Activated CD4-positive, alpha-beta T cell treated with anti-CD3 and anti-CD28 coated beads, Interleukin-2, Interleukin-6, amounts not matched to agents 100 ng/mL and 50 ng/mL, durations not matched to agents 16 hours and 8 hours (primary cell): Measurements from ENCODE around the gene GBA2.

ENCODE experiments used
- DNase-seq: peaks from one replicate; pipeline ENCODE4 v3.0.0-alpha.2; 2020

Gene GBA2

GRCh38 chr9:35736201-35736633 lies 12.8 kb downstream of the GBA2 start:
- peak; percentile 84 for DNase-seq

- no peak for DNase-seq
Observed at GRCh38 chr9:35734096-35734495, 14.9 kb downstream of the GBA2 start.

DNA sequence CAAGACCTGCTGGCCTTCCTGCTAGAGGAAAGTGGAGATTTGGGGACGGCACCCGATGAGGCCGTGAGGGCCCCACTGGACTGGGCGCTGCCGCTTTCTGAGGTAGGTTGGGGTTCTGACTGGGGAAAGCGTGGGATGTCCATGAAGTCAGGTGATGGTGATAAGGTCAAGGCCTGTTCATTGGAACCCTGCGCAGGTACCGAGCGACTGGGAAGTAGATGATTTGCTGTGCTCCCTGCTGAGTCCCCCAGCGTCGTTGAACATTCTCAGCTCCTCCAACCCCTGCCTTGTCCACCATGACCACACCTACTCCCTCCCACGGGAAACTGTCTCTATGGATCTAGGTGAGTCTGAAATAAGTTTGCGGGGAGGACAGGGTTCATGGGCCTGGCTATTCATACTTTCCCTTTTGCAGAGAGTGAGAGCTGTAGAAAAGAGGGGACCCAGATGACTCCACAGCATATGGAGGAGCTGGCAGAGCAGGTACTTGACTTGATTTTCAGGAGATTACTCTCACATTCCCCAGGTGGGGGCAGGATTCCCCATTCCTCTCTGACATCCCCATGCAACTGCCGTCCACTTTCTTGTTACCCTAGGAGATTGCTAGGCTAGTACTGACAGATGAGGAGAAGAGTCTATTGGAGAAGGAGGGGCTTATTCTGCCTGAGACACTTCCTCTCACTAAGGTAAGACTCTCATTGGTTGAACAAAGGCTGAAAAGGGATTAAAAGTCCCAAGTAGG lies 16.1 kb downstream of the GBA2 start:
- DNase-seq, result peak; percentile 34

DNA sequence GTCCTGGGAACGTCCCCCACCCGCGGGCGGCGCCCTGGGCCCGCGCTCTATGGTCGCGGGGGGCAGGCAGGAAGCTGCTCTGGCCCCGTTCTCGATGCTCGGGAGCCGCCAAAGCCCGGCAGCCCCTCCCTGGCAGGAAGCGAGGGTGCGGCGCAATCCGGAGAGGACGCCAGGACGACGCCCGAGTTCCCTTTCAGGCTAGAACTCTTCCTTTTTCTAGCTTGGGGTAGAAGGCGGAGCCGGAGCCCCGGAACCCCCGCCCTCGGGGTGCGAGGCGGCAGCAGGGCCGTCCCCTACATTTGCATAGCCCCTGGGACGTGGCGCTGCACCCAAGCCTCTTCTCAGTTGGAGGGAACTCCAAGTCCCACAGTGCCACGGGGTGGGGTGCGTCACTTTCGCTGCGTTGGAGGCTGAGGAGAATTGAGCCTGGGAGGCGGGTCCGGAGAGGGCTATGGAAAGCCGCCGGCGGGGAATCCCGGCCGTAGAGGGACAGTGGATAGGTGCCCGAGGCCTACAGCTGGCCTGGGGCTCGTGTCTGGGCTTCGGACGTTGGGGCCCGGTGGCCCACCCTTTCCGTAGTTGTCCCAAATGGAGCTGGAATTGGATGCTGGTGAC lies 16.7 kb downstream of the GBA2 start, which contains the start of the genes CREB3 and TLN1:
Gene CREB3, plus strand, starts transcription at position 482 of the 615 bp plus-strand sequence. Its CDS starts 107 bp downstream, at position 589.
Gene TLN1, minus strand, starts transcription at position 11 of the 615 bp plus-strand sequence. CDS start 6,501 bp downstream, outside the sequence.
- DNase-seq, result peak; percentile 98

DNA sequence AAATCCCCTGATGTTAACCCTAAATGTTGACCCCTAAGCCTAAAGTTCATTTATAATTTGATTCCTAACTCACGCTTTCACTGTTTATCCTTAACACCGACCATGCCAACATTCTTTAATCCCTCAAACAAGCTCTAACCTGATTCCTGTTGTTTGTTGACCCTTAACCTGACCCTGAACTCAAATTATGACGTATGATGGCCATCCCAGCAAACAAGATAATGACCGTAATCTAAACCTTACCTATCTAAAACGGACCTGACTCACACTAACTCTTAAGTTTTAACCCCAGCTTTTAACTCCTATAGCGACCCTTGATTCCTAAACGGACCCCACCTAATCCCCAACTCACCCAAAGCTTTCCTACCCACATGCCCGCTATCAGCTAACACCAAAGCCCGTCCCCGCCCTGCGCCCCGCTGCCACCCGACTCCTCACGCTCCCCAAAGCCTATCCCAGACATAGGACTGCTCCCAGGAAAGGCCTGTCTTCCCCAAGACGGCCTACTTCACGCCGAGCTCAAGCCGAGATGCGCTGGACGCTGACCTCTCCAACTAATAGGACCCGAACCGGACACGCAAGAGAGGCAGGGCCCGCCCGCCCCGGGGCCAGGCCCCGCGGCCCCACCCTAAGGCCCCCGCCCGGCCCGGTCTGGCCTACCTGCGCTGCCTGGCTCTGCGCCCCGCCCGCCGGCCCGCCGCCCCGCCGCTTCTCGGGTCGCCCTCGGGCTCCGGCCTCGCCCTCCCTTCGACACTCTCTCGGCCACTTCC lies 17.4 kb downstream of the GBA2 start:
- no peak for DNase-seq

DNA sequence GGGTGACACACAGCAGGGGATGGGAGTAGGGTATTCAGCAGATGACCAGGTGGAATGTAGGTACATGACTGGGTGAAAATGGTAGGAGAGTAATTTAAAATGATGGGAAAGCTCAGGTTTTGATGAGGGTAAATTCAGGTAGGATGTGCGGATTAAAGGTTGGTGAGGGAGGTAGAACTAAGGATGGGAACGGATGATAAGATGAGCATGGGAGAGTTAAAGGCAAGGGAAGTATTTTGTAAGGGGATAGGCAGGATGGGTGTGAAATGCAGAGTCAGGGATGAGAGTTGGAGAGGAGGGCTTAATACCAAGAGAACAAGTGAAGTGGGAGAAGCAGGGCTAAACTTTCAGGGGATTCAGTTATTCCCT lies 18.6 kb downstream of the GBA2 start:
- no peak for DNase-seq

DNA sequence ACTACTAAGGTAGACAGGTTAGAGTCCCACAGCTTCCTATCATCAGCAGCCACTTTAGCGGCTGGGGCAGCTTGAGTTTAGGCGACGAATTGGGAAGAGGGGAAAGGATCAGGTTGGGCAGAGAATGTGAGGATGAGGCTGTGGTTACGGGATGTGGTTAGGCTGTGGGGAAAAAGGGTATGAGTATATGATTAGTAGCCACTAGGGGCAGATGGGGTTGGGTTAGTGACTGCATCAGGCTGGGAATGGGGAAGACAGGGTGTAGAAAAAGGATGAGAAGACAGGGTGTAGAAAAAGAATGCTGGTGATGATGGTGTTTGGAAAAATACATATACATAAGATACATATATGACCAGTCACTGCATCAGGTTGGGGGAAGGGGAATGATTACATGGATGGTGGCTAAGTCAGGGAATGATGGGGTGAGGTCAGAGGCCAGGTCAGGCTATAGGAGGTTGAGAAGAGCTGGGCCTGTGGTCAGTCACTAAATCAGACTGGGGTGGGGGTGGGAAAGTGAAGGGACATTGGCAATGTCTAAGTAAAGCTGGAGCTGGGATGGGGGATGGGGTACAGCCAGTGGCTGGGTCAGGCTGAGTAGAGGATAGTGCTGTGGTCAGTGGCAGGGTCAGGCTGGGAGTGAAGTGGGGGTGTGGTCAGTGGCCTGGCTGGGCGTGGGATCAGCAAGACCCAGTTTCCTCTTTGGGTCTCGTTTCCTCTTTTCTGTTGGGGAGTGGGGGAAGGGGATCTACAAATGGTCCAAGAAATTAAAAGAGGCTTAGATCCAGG lies 19.1 kb downstream of the GBA2 start:
- peak; percentile 62 for DNase-seq

DNA sequence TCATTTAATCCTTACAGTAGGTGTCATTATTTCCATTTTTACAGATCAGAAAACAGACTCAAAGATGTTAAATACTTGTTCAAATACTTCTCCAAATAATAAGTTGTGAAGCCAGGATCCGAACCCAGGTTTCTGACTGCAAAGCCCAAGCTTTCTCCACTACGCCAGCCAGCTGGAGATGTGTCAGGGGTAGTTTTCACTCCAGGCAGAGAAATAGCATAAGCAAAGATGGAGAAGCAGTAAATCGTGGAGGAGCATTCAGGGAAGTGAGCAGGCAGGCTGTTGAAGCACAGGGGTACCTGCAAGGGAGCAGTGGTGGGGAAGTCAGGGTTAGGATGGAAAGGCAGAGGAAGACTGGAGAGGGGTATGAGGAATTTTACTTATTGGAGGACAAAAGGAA lies 19.9 kb downstream of the GBA2 start:
- no peak for DNase-seq

DNA sequence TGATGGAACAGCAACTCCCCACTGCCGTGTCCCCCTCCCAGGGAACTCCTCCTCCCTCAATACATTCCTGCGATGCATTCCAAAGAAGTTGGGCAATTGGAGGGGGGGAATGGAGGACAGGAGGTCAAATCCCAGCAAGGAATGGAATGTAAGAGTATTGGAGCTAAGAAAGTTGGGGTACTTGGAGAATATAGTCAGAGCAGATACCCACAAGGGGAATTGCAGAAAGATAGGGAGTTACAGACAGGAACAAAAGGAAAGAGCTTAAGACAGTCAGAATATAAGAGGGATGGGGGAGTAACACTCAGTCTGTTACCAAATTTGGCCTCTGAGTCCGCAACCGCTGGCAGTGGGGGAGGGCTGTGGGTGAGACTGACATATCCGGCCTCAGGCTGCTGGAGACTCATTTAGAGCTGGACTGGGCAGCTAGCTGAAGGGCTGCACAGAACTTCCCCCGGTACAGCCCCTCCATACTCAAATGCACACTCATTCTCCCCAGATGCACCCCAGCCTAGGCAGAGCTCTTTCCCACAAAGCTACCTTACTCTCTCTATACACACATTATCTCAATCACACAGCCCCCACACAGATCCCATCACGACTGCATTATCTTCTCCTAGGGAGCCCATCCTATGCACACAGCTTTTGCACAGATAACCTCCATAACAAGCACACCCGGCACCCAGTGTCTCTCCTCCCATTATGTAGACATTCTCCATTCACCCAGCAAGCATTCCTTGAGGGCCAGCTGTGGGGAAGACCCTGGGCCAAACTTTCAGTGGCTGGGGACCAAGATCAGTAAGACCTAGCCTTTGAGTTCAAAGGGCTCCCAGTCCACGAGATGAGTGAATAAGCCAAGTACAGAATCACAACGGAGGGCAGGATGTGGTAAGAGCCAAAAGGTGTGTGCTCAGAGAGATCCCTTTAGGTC lies 20.7 kb downstream of the GBA2 start:
- DNase-seq, result peak; percentile 80

- DNase-seq, result peak; percentile 18
Observed at GRCh38 chr9:35727676-35728040, 21.4 kb downstream of the GBA2 start.

DNA sequence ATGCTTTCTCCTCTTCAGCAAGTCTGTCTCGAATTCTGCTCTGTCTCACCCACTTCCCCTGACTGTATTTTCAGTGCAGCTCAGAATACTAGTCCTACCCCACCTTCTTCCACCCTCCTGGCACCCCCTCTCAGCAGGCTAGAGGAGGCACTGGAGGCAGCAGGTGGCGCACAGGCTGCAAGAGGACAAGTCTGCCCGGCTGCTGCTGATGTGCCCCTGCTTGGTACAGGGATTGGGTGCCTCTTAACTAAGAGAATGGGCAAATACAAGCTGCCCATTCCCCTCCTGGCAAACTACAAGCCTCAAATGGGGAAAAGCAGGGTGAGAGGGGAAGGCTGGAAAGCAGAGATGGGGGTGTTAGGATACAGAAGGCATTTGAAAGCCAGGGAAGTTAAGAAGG lies 22.1 kb downstream of the GBA2 start:
- DNase-seq, result peak; percentile 44

GRCh38 chr9:35725362-35725761 lies 23.7 kb downstream of the GBA2 start:
- DNase-seq, result no peak

DNA sequence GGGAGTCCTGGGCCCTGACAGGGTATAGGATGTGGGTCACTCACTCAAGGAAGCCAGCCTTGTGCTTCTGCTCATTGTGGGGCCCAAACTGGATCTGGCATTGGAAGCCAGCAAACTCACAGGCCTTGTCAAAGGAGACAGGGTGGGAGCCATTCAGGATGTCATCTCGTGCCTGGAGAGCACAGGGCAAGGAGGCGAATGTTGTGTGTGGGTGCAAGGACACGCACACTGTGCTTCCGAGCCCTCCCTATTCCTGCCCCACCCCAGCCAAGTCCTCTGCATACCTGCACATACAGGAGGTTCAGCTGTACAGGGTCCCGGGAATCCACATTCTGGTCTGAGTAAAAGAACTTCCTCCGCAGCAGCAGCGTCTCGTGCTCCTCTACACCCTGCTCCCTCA lies 25.1 kb downstream of the GBA2 start:
- DNase-seq, result no peak

DNA sequence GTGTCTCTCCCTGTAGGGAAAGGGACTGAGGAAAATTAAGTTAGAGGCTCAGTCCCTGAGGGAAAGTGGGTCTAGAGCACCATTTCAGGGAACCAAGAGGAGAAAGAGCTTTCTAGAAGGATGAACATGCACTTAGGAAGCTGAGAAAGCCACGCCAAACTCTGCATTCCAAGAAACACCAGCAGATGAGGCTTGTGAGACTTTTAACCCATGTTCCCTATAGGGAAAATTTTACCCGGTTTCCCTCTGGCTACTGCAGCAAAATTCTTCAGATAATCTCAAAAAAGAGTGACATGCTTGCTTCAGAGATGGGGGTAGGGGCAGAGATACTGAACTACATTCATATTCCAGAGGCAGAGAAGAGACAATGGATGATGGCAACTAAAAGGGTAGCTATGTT lies 25.6 kb downstream of the GBA2 start:
- DNase-seq, result no peak

DNA sequence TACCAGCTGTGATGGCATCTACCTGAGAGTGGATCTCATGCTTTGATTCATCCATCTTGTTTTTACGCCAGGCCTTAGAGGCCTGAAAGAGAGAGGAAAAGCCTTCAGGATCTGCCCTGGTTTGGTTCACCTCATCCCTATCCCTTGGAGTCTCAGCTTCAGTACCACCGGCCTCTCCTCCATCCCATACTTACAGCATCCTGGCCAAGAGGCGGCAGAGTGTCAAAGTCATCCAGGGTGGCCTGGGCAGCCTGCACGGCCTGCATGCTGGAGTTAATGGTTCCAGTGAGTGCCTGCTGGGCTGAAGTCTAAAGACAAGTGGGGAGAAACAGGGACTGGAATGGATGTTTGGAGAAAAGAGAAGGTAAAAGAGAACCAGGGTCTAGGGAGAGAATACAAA lies 29.5 kb downstream of the GBA2 start:
- DNase-seq, result no peak

- DNase-seq, result no peak
Observed at GRCh38 chr9:35718721-35719511, 30.1 kb downstream of the GBA2 start.

GRCh38 chr9:35717132-35717870 lies 31.7 kb downstream of the GBA2 start:
- DNase-seq, result no peak

DNA sequence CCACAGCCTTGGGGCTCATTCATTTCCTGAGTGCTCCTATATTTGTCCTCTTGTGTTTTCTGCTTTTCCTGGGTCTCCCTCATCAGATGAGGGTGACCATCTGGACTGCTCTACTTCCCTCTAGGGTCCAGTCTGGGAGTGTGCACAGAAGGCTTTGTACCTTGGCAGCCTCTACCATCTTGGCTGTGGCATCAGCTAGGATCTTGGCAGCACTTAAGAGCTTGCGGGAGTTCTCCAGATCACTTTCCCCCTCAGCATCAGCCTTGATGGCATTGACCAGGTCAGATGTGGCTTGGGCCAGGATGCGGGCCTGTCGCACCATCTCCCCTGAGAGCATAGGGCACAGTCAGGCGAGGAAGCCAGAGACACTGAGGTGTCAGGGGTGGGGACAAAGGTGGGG lies 32.8 kb downstream of the GBA2 start:
- no peak for DNase-seq

GRCh38 chr9:35714579-35715252 lies 34.3 kb downstream of the GBA2 start:
- DNase-seq, result no peak

GRCh38 chr9:35714123-35714522 lies 34.9 kb downstream of the GBA2 start:
- DNase-seq, result no peak
